ENCODE measurements around the gene COPG2. TPM values are rescaled to one million over a fixed set of nuclear protein-coding genes. Genes with fewer than 3 reads are reported as not detected.
A peak's percentile ranks its signal among the peaks of the same experiment; 100 is the strongest.

The COPG2 gene
- polyA plus RNA-seq, 1 of the 3 experiments (the other 2 are of a cell fraction): 44.3 TPM

GRCh38 chr7:130493275-130493873 lies 175.2 kb downstream of the COPG2 start:
- Histone ChIP-seq H3K27ac (ENCODE audit: low read depth in 2 of 2, low read length in 1 of 2) (no peak overlapping the region), H2AFZ (ENCODE audit: low read depth) (no peak overlapping the region), H4K20me1 (ENCODE audit: insufficient read depth) (no peaks in the 10 kb centered on the region), H3K4me2 (peak overlapping the region; percentile 63), H3K9me3 (no peaks in the 10 kb centered on the region), H3K27me3 (ENCODE audit: insufficient read depth) (no peaks in the 10 kb centered on the region), H3K4me1 (ENCODE audit: control insufficient read depth in 1 of 2, insufficient read depth in 2 of 2, low read depth in 1 of 2, low read length in 1 of 2) (peaks cover 5 to 15% of the 10 kb centered on the region in 2 experiments), H3F3A (replicated peaks; ENCODE audit: insufficient read depth) (peaks cover 16% of the 10 kb centered on the region), H3K4me3 (ENCODE audit: low read depth in 2 of 2, low read length in 1 of 2) (peak overlapping the region; percentile 53 to 58), H3K79me2 (ENCODE audit: insufficient read depth) (no peaks in the 10 kb centered on the region), H3K9me2 (no peaks in the 10 kb centered on the region), H3K36me3 (replicated peaks in 1 of 2; ENCODE audit: control insufficient read depth in 1 of 2, insufficient read depth in 2 of 2, low read length in 1 of 2) (peaks cover 0 to 13% of the 10 kb centered on the region in 2 experiments), H3K9ac (no peak overlapping the region)
- ChIA-PET POLR2A (no interaction called here), CTCF (interaction anchor here (0.6 to 1.6 kb wide), 2 partner anchors 216 to 1235 kb away, joined by 3 read pairs; no protein-coding TSS in a partner anchor)
- WGBS (ENCODE audit: low lambda C conversion rate): 72% methylated on average over 13 of the region's 13 CpGs
- peak; percentile 21 for DNase-seq
- TF ChIP-seq EP300 (IDR thresholded peaks at IDR 0.05; ENCODE audit: borderline replicate concordance in 1 of 2, low read depth in 1 of 2, low read length in 1 of 2): no peak
- no peak for TF ChIP-seq FOXJ3 (CRISPR knock-in tag; IDR thresholded peaks at IDR 0.05)
- TF ChIP-seq ZBTB33 (IDR thresholded peaks at IDR 0.05; ENCODE audit: borderline replicate concordance, low read depth): no peak
- no peak for TF ChIP-seq JUND (IDR thresholded peaks at IDR 0.05)
- TF ChIP-seq, protein P1, sequence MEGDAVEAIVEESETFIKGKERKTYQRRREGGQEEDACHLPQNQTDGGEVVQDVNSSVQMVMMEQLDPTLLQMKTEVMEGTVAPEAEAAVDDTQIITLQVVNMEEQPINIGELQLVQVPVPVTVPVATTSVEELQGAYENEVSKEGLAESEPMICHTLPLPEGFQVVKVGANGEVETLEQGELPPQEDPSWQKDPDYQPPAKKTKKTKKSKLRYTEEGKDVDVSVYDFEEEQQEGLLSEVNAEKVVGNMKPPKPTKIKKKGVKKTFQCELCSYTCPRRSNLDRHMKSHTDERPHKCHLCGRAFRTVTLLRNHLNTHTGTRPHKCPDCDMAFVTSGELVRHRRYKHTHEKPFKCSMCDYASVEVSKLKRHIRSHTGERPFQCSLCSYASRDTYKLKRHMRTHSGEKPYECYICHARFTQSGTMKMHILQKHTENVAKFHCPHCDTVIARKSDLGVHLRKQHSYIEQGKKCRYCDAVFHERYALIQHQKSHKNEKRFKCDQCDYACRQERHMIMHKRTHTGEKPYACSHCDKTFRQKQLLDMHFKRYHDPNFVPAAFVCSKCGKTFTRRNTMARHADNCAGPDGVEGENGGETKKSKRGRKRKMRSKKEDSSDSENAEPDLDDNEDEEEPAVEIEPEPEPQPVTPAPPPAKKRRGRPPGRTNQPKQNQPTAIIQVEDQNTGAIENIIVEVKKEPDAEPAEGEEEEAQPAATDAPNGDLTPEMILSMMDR (IDR thresholded peaks at IDR 0.05): no peak
- TF ChIP-seq EZH2phosphoT487 (IDR thresholded peaks at IDR 0.05; ENCODE audit: borderline replicate concordance, low read depth): no peak
- TF ChIP-seq TEAD4 (IDR thresholded peaks at IDR 0.05; ENCODE audit: borderline replicate concordance, insufficient read depth): no peak
- TF ChIP-seq, protein P2, sequence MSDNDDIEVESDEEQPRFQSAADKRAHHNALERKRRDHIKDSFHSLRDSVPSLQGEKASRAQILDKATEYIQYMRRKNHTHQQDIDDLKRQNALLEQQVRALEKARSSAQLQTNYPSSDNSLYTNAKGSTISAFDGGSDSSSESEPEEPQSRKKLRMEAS (IDR thresholded peaks at IDR 0.05; ENCODE audit: low read depth): no peak
- TF ChIP-seq CHD2 (IDR thresholded peaks at IDR 0.05; ENCODE audit: low read length, partially characterized antibody): no peak
- TF ChIP-seq POLR2AphosphoS5 (IDR thresholded peaks at IDR 0.05; ENCODE audit: low read depth, low read length): no peak
- TF ChIP-seq MEF2A (IDR thresholded peaks at IDR 0.05; ENCODE audit: borderline replicate concordance, low read depth): no peak
- no peak for TF ChIP-seq RFX5 (IDR thresholded peaks at IDR 0.05; ENCODE audit: low read length)

Data from SK-N-SH (cell line).